ENCODE measurements around the gene PSMC5.
A peak's percentile ranks its signal among the peaks of the same experiment; 100 is the strongest.

The PSMC5 gene

GRCh38 chr17:63836811-63837210, 9.6 kb downstream of the PSMC5 start:
- in situ Hi-C loops (cut with MboI; ENCODE audit: low sequenced_read_pairs, unreplicated experiment): no loop called here
- DNase-seq (ENCODE audit: low spot score): no peak
- no peak for TF ChIP-seq CTCF (IDR thresholded peaks at IDR 0.05; ENCODE audit: borderline replicate concordance, control extremely low read depth, extremely low read depth, insufficient read depth, missing control alignments)

- DNase-seq (ENCODE audit: low spot score): no peak
- no peak for TF ChIP-seq CTCF (IDR thresholded peaks at IDR 0.05; ENCODE audit: borderline replicate concordance, control extremely low read depth, extremely low read depth, insufficient read depth, missing control alignments)
- in situ Hi-C loops (cut with MboI; ENCODE audit: low sequenced_read_pairs, unreplicated experiment): no loop called here
These were observed 10.2 kb downstream of the PSMC5 start for GRCh38 chr17:63837480-63837879.

GRCh38 chr17:63837962-63838600, 10.8 kb downstream of the PSMC5 start:
- DNase-seq (ENCODE audit: low spot score): no peak
- TF ChIP-seq CTCF (IDR thresholded peaks at IDR 0.05; ENCODE audit: borderline replicate concordance, control extremely low read depth, extremely low read depth, insufficient read depth, missing control alignments): no peak
- in situ Hi-C loops (cut with MboI; ENCODE audit: low sequenced_read_pairs, unreplicated experiment): no loop called here

GRCh38 chr17:63838631-63839171, 11.5 kb downstream of the PSMC5 start:
- in situ Hi-C loops (cut with MboI; ENCODE audit: low sequenced_read_pairs, unreplicated experiment): no loop called here
- DNase-seq (ENCODE audit: low spot score): no peak
- no peak for TF ChIP-seq CTCF (IDR thresholded peaks at IDR 0.05; ENCODE audit: borderline replicate concordance, control extremely low read depth, extremely low read depth, insufficient read depth, missing control alignments)

- in situ Hi-C loops (cut with MboI; ENCODE audit: low sequenced_read_pairs, unreplicated experiment): no loop called here
- no peak for TF ChIP-seq CTCF (IDR thresholded peaks at IDR 0.05; ENCODE audit: borderline replicate concordance, control extremely low read depth, extremely low read depth, insufficient read depth, missing control alignments)
- no peak for DNase-seq (ENCODE audit: low spot score)
These were observed 13.5 kb downstream of the PSMC5 start for GRCh38 chr17:63840591-63841349.

- peak; percentile 39 for DNase-seq (ENCODE audit: low spot score)
- TF ChIP-seq CTCF (IDR thresholded peaks at IDR 0.05; ENCODE audit: borderline replicate concordance, control extremely low read depth, extremely low read depth, insufficient read depth, missing control alignments): no peak
- in situ Hi-C loops (cut with MboI; ENCODE audit: low sequenced_read_pairs, unreplicated experiment): no loop called here
These were observed 14.3 kb downstream of the PSMC5 start for GRCh38 chr17:63841350-63842172.
